KOPT-K1 (cell line): ENCODE results near the gene GLRA3.
"Not testable (repeated sequence)": the region's sequence is repeated elsewhere in the genome, so short reads cannot be mapped to it uniquely, and the experiment has no call there.

Experiments
- H3K27ac ChIP-seq: fragments of 200-600 bp; sonication (generic); 2 replicates; pipeline ENCODE4 v1.5.1; 2016; ENCODE audit warnings: antibody characterized with exemption, mild to moderate bottlenecking, low read depth, low read length; ENCODE audit not compliant: poor library complexity, severe bottlenecking
- H3K36me3 ChIP-seq: fragments of 200-600 bp; sonication (generic); 2 replicates; pipeline ENCODE4 v1.5.1; 2017; ENCODE audit warnings: antibody characterized with exemption, mild to moderate bottlenecking, low read length, moderate library complexity; ENCODE audit not compliant: insufficient read depth
- H3K9me3 ChIP-seq: fragments of 200-600 bp; sonication (generic); 2 replicates; pipeline ENCODE4 v1.5.1; 2017; ENCODE audit warnings: antibody characterized with exemption, low read length, mild to moderate bottlenecking; ENCODE audit not compliant: insufficient read depth, poor library complexity, severe bottlenecking

GLRA3 gene

GRCh38 chr4:174629907-174630450 lies 199.1 kb downstream of the GLRA3 start:
- not testable (repeated sequence) for H3K27ac ChIP-seq, H3K9me3 ChIP-seq

GRCh38 chr4:174629265-174629664 lies 199.8 kb downstream of the GLRA3 start:
- no peaks in the 10 kb centered on the region for H3K9me3 ChIP-seq
- H3K36me3 ChIP-seq = no peaks in the 10 kb centered on the region
- H3K27ac ChIP-seq = no peak overlapping the region

More at GRCh38 chr4:174629907-174630450, 199.1 kb downstream of the GLRA3 start:
- H3K36me3 ChIP-seq = not testable (repeated sequence)

DNA sequence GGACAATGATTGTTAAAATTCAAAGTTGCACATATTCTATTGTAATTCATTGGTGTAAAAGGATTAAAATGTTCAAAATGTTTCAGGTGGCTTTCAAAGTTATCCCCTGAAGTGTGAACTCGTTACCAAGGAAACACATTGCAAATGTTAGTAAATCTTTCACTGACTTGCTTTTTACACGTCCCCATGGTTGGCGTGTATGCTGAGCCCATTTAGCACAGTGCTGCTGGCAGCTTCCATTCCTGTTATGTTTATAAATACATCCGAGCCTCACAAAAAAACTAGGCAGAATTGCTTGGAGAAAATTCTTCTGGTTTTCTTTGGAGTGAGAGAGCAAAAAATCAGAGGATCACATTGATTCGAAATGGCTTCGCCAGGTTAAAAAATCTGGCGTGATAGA lies 200.9 kb downstream of the GLRA3 start:
- Histone ChIP-seq H3K27ac (no peak overlapping the region), H3K36me3 (no peaks in the 10 kb centered on the region), H3K9me3 (no peaks in the 10 kb centered on the region)

DNA sequence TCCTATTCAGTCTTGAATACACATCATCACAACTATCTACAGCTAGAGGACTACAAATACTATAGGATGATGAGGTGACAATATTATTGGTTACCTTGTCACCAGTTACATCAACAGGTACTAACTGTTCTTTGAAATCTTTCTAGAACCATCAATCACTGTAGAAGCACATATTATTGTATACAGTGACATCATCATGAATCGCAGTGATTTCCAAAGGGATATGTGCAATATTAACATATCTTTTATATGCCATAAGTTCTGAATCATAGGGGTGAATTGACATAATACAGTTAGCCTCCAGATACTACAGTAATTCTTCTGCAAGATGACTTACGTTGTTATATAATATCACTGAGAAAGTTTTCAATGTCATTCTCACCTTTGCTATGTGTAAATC lies 201.6 kb downstream of the GLRA3 start:
- Histone ChIP-seq H3K36me3 (no peaks in the 10 kb centered on the region), H3K27ac (no peak overlapping the region), H3K9me3 (no peaks in the 10 kb centered on the region)

- Histone ChIP-seq H3K36me3 (no peaks in the 10 kb centered on the region), H3K27ac (no peak overlapping the region), H3K9me3 (no peaks in the 10 kb centered on the region)
Observed at GRCh38 chr4:174626342-174627008, 202.6 kb downstream of the GLRA3 start.

GRCh38 chr4:174616661-174617060 lies 212.4 kb downstream of the GLRA3 start:
- no peak overlapping the region for H3K27ac ChIP-seq
- no peaks in the 10 kb centered on the region for H3K36me3 ChIP-seq
- H3K9me3 ChIP-seq = peaks cover 5% of the 10 kb centered on the region

DNA sequence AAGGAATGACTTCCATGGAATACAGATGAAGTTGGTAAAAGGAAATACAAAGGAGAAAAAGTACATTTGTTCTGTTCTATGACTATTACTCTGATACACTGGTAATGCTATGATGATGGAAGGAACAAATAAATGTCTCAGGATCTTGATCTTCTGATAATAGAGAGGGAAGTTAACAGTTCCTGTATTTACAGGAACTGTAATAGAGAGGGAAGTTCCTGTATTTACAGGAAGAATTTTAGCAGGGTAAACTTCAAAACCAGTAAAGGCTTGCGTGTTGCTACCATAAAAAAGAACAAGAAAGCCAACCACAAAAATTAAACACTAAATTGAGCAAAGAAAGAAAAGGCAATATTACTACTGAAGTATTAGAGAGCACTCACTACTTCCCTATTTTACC lies 215.1 kb downstream of the GLRA3 start:
- Histone ChIP-seq H3K36me3 (no peaks in the 10 kb centered on the region), H3K27ac (no peak overlapping the region), H3K9me3 (peaks cover 8% of the 10 kb centered on the region)

DNA sequence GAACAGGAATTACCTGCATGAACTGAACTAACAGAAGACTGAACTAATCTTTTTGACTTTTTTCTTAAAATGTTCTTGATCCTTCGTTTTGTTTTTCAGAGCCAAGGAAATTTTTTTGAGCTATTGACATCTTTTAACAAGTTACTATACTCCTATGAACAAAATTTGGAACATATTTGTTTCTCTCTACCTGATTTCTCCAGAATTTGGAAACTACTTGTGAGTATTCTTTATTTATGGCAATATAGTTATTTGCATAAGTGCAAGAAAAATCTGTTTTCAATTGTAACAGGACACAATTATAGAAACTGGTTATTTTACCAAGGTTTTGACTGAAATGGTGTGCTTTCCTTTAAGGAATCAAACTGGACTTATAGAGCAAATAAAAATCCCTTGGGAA lies 217.3 kb downstream of the GLRA3 start:
- Histone ChIP-seq H3K36me3 (no peaks in the 10 kb centered on the region), H3K9me3 (peaks cover 8% of the 10 kb centered on the region), H3K27ac (no peak overlapping the region)

- Histone ChIP-seq H3K9me3 (peaks cover 8% of the 10 kb centered on the region), H3K27ac (no peak overlapping the region), H3K36me3 (no peaks in the 10 kb centered on the region)
Observed at GRCh38 chr4:174607792-174608191, 221.3 kb downstream of the GLRA3 start.

- no peaks in the 10 kb centered on the region for H3K9me3 ChIP-seq
- no peak overlapping the region for H3K27ac ChIP-seq
- no peaks in the 10 kb centered on the region for H3K36me3 ChIP-seq
Observed at GRCh38 chr4:174604198-174604597, 224.8 kb downstream of the GLRA3 start.

- Histone ChIP-seq H3K36me3 (no peaks in the 10 kb centered on the region), H3K9me3 (no peaks in the 10 kb centered on the region), H3K27ac (no peak overlapping the region)
Observed at GRCh38 chr4:174600391-174600790, 228.7 kb downstream of the GLRA3 start.

DNA sequence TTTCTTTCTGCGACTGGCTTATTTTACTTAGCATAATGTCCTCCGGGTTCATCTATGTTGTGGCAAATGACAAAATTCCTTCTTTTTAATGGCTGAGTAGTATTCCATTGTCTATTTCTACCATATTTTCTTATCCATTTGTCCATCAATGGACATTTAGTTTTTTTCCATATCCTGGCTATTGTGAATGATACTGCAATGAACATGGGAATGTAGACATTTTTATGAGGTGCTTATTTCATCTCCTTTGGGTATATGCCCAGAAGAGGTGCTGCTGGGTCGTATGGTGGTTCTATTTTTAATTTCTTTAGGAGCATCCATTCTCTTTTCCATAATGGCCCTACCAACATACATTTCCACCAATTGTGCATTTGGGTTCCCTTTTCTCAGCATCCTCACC lies 230.2 kb downstream of the GLRA3 start:
- Histone ChIP-seq H3K9me3 (no peaks in the 10 kb centered on the region), H3K36me3 (no peaks in the 10 kb centered on the region), H3K27ac (no peak overlapping the region)

- Histone ChIP-seq H3K27ac (no peak overlapping the region), H3K36me3 (no peaks in the 10 kb centered on the region), H3K9me3 (no peaks in the 10 kb centered on the region)
Observed at GRCh38 chr4:174596513-174596912, 232.5 kb downstream of the GLRA3 start.

DNA sequence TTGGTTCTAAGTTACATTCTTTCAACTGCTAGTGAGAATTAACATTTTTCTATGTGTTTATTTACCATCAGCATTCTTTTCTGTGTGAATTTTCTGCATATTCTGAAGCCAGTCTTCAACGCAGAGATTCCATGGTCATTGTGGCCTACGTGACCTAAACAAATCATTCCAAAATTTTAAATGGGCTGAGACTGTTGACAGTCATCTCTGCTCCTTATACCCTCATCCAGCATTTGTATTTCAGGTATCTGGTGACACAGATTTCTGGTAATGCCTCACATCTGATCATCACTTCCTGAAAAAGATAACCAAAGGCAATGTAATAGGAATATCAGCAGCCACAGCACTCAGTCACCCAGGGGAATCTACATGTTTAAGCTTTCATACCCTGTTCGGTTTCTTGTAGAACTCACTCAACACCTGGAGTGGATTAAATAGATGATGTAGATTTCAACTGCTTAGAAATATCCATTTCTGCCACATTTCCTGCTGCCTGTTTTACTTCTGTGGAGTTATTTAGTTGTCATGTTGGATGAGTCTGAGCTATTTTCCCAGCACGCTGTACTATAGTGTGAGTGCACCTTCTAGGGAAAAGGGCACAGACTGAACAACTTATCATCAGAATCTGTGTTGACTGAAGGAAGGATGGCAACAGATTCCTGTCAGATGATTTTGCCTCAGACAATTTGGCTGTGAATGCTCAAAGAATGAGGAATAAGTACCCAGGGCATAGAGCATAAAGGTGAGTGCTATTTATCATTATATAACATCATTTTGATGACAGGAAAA lies 233.7 kb downstream of the GLRA3 start:
- Histone ChIP-seq H3K9me3 (no peaks in the 10 kb centered on the region), H3K27ac (no peak overlapping the region), H3K36me3 (no peaks in the 10 kb centered on the region)

DNA sequence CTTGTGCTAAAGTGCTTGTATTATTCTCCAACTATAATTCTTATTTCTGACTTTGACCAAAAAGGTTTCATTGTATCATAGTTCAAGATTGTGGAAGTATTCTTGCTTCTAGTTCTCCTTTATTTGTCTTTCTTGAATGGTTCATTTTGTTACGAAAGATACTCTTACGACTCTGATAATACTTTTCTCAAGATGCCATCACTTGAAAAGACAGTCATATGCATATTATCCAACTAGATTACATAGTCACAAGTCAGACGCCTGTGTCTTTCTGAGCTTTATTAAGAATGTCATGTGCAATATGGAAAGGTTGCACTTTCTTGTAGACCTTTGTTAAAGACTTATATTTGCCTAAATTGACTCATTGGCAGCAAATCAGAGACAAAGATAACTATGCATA lies 235.3 kb downstream of the GLRA3 start:
- H3K9me3 ChIP-seq = no peaks in the 10 kb centered on the region
- H3K27ac ChIP-seq = no peak overlapping the region

GRCh38 chr4:174592985-174593335 lies 236.1 kb downstream of the GLRA3 start:
- H3K27ac ChIP-seq = no peak overlapping the region
- H3K9me3 ChIP-seq = no peaks in the 10 kb centered on the region
- H3K36me3 ChIP-seq = no peaks in the 10 kb centered on the region

More for the DNA sequence above, 235.3 kb downstream of the GLRA3 start:
- no peaks in the 10 kb centered on the region for H3K36me3 ChIP-seq
